Measurements from ENCODE around the gene DGKI. TPM values are rescaled to one million over a fixed set of nuclear protein-coding genes. Genes with fewer than 3 reads are reported as not detected.

Gene DGKI
- polyA plus RNA-seq, 1 donor = 1.6 TPM

DNA sequence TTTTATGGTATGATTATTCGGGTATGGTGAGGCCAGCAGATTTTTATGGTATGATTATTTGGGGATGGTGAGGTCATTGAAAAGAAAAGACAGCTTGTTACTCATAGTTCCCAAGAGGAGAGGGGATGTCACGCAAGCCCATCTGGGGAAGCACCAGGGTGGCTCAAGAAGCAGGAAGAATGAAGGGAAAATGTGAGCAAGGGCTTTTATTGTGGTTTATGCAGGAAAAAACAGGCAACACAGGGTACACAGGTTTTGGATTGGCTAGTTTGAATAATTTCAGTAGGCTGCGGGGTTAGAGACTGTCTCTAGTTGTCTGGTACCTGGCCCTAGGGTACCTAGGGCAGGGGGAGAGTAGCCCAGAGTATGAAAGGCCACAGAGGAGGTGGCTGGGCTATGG, 26.8 kb upstream of the DGKI start:
- no peak for DNase-seq

DNA sequence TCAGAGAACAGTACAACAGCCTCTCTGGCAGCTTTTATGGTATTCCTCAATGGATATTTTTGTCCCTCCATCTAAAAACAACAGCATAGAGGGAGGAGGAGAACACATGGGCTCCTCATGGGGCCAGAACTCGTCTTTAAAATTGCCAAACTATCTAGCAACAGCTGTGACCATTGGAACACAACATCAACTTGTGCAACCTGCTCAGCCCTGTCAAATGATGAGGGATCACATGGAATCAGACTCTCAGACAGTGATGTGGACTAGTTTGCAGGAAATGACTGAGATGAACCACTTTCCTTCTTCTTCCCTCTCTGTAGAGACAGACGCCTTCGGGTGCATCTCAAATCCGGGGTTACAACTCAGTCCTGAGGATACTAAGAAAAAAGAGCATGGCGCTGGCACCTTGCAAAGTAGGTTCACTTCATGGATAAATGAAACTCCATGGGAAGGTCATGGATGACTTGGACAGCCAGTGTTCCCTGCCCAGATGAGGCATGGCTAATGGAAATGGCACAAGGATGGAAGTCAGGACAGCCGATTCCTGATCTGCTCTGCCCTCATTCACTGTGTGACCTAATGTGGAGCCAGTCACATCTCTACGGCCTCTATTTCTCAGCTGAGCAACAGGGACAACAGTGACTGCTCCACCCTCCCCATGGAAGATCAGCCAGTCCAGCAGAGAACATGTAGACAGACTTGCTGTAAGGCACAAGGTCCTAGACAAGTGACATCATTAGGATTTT, 24.6 kb upstream of the DGKI start:
- no peak for DNase-seq

DNA sequence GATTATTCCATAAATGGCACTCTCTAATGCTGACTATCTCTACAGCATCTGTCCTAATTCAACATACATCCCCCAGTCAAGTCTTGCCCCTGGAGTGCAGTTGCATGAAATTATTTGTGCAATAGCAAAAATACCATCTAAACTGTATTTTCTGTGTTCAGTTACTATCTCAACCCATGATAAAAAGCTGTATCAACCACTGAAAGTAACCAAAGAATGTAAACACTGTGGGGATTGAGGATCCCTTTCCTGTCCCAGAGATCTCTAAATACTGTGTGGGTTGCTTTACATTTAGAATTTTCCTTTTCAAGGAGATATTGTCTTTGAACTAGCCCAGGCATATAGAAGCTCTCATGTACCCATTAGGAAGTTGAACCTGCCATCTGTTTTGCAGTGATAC, 23.9 kb upstream of the DGKI start:
- no peak for DNase-seq

DNA sequence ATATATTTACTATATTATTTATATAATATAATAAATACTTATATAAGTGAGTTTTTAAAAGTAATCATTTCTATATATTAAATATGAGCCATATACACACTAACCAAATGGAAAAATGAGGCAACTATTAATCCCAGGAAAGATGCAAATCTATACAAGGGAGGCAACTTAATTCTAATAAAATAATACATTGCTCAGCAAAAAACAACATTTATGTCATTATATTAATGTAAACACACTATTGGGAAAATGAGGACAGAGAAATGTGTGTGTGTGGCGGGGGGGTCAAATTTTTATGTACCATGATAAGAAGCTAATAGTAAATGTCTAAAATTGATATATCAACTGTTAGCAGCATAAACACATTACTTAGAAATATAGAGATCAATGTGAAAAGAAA, 23.3 kb upstream of the DGKI start:
- DNase-seq = no peak

DNA sequence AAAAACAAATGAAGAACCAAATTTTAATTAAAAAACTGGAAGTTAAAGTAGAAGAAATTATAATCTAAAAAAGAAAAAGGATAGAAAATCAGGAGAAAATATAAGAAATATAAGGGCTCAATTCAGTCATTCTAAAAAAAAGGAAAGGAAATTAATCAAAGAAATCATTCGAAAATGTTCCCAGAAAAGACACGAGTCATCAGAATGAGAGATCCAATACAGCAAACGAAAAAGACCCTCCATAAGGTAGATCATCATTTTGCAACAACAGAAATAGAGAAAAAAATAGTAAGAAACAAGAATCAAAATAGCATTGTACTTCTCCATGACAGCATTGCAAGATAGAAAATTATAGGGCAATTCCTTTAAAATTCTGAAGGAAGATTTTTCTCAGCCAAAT, 22.5 kb upstream of the DGKI start:
- DNase-seq = no peak

- no peak for DNase-seq
These were observed 20.5 kb upstream of the DGKI start for GRCh38 chr7:137867289-137867688.

DNA sequence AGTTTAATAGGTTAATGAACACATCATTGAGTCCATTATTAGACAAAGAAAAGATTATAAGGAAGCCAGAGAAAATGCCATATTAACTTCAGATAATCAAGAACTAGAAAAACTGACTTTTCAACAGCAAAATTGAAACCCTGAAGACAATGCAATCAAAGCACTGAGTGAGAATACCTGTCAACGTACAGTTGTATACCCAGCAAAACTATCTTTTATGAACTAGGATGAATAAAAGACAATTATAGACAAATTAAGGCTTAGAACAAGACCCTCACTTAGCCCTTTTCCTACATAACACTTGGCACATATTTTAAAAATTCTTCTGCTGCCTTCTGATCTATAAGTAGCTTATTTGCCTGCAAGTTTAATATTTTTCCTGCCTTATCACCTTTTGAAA, 19.0 kb upstream of the DGKI start:
- DNase-seq = no peak

- no peak for DNase-seq
These were observed 16.2 kb upstream of the DGKI start for GRCh38 chr7:137862964-137863363.

- no peak for DNase-seq
These were observed 15.6 kb upstream of the DGKI start for GRCh38 chr7:137862358-137862757.

- no peak for DNase-seq
These were observed 13.8 kb upstream of the DGKI start for GRCh38 chr7:137860542-137860941.

- no peak for DNase-seq
These were observed 6.3 kb upstream of the DGKI start for GRCh38 chr7:137853053-137853452.

GRCh38 chr7:137852108-137852507, 5.3 kb upstream of the DGKI start:
- DNase-seq = no peak

DNA sequence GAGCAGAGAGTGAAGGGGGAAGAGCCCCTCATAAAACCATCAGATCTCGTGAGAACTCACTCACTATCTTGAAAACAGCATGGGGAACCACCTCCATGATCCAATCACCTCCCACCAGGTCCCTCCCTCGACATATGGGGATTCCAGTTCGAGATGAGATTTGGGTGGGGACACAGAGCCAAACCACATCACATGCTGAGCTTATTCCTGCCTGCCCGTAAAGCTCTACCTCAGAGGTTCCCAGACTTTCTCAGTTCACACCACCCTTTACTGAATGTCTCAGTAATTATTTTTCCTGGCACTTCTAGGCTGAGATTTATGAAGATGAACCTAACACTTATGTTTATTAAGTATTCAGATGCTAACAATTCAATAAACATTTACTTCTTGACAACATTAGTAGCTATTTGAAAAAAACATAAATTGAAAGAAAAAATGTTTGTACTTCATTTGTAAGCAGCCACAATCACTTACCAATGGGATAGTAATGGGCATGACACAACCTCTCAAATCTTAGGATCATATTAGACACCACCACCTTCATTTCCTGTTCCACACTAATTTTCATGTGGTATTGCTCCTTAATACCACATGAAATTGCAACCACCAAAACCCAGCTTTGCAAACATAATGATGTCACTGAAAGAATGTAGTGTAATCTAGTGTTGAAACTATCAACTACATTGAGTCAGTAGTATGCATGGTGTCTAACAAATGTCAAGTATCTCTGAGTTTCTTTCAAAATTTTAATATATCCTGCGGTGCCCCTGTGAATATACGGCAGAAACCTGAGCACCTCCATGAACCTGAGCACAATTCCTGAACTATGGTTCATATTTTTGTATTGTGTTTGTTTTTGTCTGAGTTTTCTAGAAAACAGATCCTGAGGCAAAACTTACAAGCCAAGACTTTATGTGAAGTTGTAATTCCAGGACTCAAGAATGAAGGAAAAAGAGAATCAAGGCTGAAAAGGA, 4.5 kb upstream of the DGKI start:
- DNase-seq = no peak

GRCh38 chr7:137850571-137850970, 3.8 kb upstream of the DGKI start:
- DNase-seq = no peak

- DNase-seq = no peak
These were observed 1.3 kb upstream of the DGKI start for GRCh38 chr7:137848095-137848494.

DNA sequence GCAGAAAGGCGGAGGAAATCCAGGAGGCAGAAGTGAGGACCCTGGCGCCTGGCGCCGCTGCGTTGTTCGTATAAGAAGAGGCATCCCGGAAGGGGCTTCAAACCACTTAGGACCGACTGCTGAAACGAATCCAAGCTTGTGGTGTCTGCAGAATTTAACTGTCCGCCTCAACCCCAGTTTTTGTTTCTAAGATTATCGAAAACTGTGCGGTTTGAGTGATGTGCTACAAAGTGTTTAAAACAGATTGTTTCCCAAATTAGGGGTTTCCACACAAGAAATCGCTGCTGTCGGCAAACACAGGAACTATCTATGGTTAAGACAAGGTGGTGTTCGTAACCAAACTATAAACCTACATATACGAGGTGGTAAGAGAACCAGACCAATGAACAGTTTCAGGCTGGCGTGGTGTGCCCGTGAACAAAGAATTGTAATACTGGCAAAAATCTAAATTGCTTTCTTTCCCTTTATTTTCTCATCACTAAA, 835 bp upstream of the DGKI start:
- DNase-seq = no peak

- no peak for DNase-seq
These were observed 286 bp downstream of the DGKI start for GRCh38 chr7:137846549-137846826.

- no peak for DNase-seq
These were observed 1.9 kb downstream of the DGKI start for GRCh38 chr7:137844677-137845425.

GRCh38 chr7:137839903-137840779, 6.6 kb downstream of the DGKI start:
- DNase-seq = no peak

DNA sequence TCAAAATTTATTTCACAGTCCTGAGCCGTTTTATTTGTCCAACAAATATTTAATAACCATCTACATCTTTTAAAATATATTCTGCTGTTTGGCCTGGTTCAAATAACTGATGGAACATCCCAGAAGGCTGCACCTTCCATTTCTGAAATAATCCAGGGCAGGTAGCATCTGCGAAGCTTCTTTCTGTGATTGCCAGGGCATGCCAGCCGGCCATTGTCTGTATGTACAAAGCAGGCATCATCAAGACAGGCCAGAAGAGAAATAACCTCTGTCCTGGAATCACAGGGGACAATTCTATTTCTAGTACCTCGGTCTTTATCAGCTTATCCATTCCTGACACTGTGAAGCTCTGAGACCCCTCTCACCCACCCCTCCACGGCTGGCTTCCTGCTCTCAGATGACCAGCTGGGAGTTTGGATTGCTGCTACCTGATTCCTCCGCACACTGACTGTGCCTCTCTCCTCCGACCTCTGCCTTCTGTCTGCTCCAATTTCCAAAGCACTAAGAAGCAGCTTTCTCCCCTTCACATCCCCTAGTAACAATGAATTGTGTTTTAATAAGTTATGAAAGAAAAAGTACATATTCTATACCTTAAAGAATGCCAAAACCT, 8.0 kb downstream of the DGKI start:
- DNase-seq = no peak

- DNase-seq = no peak
These were observed 10.2 kb downstream of the DGKI start for GRCh38 chr7:137836541-137836940.

All from left kidney (tissue), 2 donors.